Right atrium auricular region (tissue), 2 donors: ENCODE data around the gene ZNF615. TPM values are rescaled to one million over a fixed set of nuclear protein-coding genes. Genes with fewer than 3 reads are reported as not detected.
"Not testable (repeated sequence)": the region's sequence is repeated elsewhere in the genome, so short reads cannot be mapped to it uniquely, and the experiment has no call there.

ENCODE experiments used
- DNase-seq: peaks from one replicate; pipeline ENCODE4 v3.0.0-alpha.2; 2019; ENCODE audit warnings: low spot score
- H3K27ac ChIP-seq, 2 donors: fragments of 200-600 bp; sonication (generic); 1 replicate in 1 of 2; 2 replicates in 1 of 2; pipeline ENCODE4 v1.5.1; 2016 to 2019
- H3K27me3 ChIP-seq, 2 donors: fragments of 200-600 bp; sonication (generic); one replicate each; pipeline versions ENCODE4 v1.5.1 to v1.6.0; 2017 to 2019
- H3K36me3 ChIP-seq: fragments of 200-600 bp; sonication (generic); one replicate; pipeline ENCODE4 v1.5.1; 2016
- H3K4me1 ChIP-seq, 2 donors: fragments of 200-600 bp; sonication (generic); one replicate each; pipeline versions ENCODE4 v1.5.1 to v1.6.0; 2017 to 2019
- H3K4me3 ChIP-seq, 2 donors: fragments of 200-600 bp; sonication (generic); 1 replicate in 1 of 2; 2 replicates in 1 of 2; pipeline ENCODE4 v1.5.1; 2017 to 2019; ENCODE audit warnings: mild to moderate bottlenecking in 1 of 2, moderate library complexity in 1 of 2
- H3K9me3 ChIP-seq, 2 donors: fragments of 200-600 bp; sonication (generic); one replicate each; pipeline ENCODE4 v1.5.1; 2019
- total RNA-seq, 2 donors: library from RNA; depleted of rRNA; stranded (reverse); fragments of >200 nt; gene quantifications; one replicate each; pipeline ENCODE4 v1.1.0, GENCODE V29; 2016
- TF ChIP-seq, protein P1 (sequence below), 2 donors: fragments of 200-600 bp; sonication (generic); IDR thresholded peaks; one replicate each; pipeline ENCODE4 v1.5.1; 2019; ENCODE audit warnings: antibody characterized with exemption in 2 of 2

The ZNF615 gene
- total RNA-seq, 2 donors from 2014 or later, result 10.4 to 10.8 TPM

GRCh38 chr19:51971624-51972023 lies 36.4 kb downstream of the ZNF615 start:
- DNase-seq, result no peak
- Histone ChIP-seq H3K36me3 (peaks cover 82% of the 10 kb centered on the region), H3K4me3 (no peak overlapping the region), H3K27me3 (no peaks in the 10 kb centered on the region), H3K4me1 (no peaks in the 10 kb centered on the region), H3K9me3 (peaks cover 51 to 100% of the 10 kb centered on the region in 2 donors), H3K27ac (no peak overlapping the region)
- TF ChIP-seq, protein P1, sequence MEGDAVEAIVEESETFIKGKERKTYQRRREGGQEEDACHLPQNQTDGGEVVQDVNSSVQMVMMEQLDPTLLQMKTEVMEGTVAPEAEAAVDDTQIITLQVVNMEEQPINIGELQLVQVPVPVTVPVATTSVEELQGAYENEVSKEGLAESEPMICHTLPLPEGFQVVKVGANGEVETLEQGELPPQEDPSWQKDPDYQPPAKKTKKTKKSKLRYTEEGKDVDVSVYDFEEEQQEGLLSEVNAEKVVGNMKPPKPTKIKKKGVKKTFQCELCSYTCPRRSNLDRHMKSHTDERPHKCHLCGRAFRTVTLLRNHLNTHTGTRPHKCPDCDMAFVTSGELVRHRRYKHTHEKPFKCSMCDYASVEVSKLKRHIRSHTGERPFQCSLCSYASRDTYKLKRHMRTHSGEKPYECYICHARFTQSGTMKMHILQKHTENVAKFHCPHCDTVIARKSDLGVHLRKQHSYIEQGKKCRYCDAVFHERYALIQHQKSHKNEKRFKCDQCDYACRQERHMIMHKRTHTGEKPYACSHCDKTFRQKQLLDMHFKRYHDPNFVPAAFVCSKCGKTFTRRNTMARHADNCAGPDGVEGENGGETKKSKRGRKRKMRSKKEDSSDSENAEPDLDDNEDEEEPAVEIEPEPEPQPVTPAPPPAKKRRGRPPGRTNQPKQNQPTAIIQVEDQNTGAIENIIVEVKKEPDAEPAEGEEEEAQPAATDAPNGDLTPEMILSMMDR (IDR thresholded peaks at IDR 0.05), result no peak

DNA sequence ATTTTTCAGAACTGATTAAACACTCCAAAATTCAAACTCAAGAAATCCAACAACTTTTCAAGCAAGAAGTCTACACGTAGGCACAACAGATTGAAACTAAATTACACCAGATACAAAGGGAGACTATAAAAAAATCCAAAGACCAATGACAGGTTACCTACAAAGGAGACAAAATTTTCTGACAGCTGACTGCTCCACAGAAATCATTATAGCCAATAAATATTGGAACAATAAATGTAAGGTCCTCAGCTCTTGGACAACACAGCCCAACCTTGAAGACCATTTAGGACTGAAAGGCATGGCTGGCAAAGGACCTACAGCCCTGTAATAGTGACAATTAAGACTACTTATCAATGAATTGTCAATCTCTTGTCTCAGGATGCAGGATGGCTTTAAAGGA lies 37.3 kb downstream of the ZNF615 start:
- H3K4me3 ChIP-seq, result no peak overlapping the region
- no peak overlapping the region for H3K27ac ChIP-seq
- H3K4me1 ChIP-seq, result no peaks in the 10 kb centered on the region
- H3K9me3 ChIP-seq, result peaks cover 54 to 100% of the 10 kb centered on the region in 2 donors
- H3K36me3 ChIP-seq, result peaks cover 91% of the 10 kb centered on the region
- no peak for DNase-seq
- TF ChIP-seq, protein P1 (IDR thresholded peaks at IDR 0.05), result no peak
- no peaks in the 10 kb centered on the region for H3K27me3 ChIP-seq

- Histone ChIP-seq H3K9me3 (peaks cover 30 to 87% of the 10 kb centered on the region in 2 donors), H3K27me3 (no peaks in the 10 kb centered on the region), H3K4me1 (peaks cover 0 to 2% of the 10 kb centered on the region in 2 donors), H3K4me3 (no peak overlapping the region), H3K27ac (no peak overlapping the region), H3K36me3 (peaks cover 67% of the 10 kb centered on the region)
- TF ChIP-seq, protein P1 (IDR thresholded peaks at IDR 0.05), result no peak
- no peak for DNase-seq
These were observed 42.4 kb downstream of the ZNF615 start for GRCh38 chr19:51965583-51965982.

DNA sequence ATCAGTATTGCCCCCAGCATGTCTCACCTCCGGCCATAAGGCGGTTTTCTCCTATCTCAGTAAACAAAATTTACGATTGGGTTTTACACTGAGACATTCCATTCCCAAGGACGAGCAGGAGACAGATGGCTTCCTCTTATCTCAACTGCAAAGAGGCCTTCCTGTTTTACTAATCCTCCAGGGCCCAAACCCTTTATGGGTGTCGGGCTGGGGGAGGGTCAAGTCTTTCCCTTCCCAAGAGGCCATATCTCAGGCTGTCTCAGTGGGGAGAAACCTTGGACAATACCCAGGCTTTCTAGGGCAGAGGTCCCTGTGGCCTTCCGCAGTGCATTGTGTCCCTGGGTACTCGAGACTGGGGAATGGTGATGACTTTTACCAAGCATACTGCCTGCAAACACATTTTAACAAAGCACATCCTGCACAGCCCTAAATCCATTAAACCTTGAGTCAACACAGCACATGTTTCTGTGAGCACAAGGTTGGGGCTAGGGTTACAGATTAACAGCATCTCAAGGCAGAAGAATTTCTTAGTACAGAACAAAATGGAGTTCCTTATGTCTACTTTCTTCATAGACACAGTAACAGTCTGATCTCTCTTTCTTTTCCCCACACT lies 47.3 kb downstream of the ZNF615 start:
- H3K27ac ChIP-seq, result peak overlapping the region in 1 of 2 donors; percentile 31
- not testable (repeated sequence) for H3K4me3 ChIP-seq, H3K27me3 ChIP-seq, H3K4me1 ChIP-seq, DNase-seq
- H3K36me3 ChIP-seq, result peaks cover 19% of the 10 kb centered on the region
- H3K9me3 ChIP-seq, result peaks cover 9 to 49% of the 10 kb centered on the region in 2 donors

- Histone ChIP-seq H3K36me3 (peaks cover 10% of the 10 kb centered on the region), H3K4me3 (no peak overlapping the region), H3K9me3 (peaks cover under 1 to 40% of the 10 kb centered on the region in 2 donors), H3K4me1 (peaks cover 0 to 10% of the 10 kb centered on the region in 2 donors), H3K27ac (peak overlapping the region in 1 of 2 donors; percentile 31), H3K27me3 (no peaks in the 10 kb centered on the region)
- no peak for DNase-seq
- TF ChIP-seq, protein P1 (IDR thresholded peaks at IDR 0.05), result no peak
These were observed 48.2 kb downstream of the ZNF615 start for GRCh38 chr19:51959791-51960190.

- H3K27me3 ChIP-seq, H3K27ac ChIP-seq, H3K4me3 ChIP-seq, H3K36me3 ChIP-seq, DNase-seq, H3K4me1 ChIP-seq: not testable (repeated sequence)
- H3K9me3 ChIP-seq, result peaks cover 0 to 22% of the 10 kb centered on the region in 2 donors
These were observed 50.2 kb downstream of the ZNF615 start for GRCh38 chr19:51957846-51958245.

- TF ChIP-seq, protein P1 (IDR thresholded peaks at IDR 0.05), result no peak
- H3K4me3 ChIP-seq, result peak overlapping the region; percentile 25 to 42
- no peaks in the 10 kb centered on the region for H3K27me3 ChIP-seq
- DNase-seq, result peak; percentile 59
- H3K36me3 ChIP-seq, result peaks cover 20% of the 10 kb centered on the region
- H3K4me1 ChIP-seq, result no peaks in the 10 kb centered on the region
- no peak overlapping the region for H3K27ac ChIP-seq
- peaks cover 30 to 81% of the 10 kb centered on the region in 2 donors for H3K9me3 ChIP-seq
These were observed 59.0 kb downstream of the ZNF615 start for GRCh38 chr19:51948975-51949374.
